ENCODE results near the gene EVC2.

The EVC2 gene

DNA sequence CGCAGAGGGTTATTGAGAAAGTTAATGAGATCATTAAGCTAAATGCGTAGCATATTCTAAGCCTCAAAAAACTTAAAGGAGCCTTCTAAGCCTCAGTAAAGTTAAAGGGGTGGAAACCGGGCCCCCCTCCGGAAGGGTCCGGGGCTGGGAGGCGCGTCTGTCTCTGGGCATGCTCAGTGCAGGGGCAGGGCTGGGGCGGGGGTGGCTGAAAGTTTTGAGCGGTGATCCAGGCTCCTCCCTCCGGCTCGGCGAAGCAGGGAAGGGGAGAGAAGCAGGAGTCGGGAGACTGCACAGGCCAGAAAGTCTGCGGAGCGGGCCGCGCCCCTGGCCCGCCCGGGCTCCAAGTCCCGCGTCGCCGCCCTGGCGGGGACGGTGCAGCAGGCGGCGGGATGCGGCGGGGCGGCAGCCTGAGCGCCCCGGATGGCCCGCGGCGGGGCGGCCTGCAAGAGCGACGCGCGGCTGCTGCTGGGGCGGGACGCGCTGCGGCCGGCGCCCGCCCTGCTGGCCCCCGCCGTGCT lies 2.7 kb upstream of the EVC2 start, which contains the start of gene EVC:
EVC (plus strand) TSS at position 241 of the 518 bp plus-strand sequence; CDS start at position 421, 180 bp downstream.
- TF ChIP-seq, protein P1, sequence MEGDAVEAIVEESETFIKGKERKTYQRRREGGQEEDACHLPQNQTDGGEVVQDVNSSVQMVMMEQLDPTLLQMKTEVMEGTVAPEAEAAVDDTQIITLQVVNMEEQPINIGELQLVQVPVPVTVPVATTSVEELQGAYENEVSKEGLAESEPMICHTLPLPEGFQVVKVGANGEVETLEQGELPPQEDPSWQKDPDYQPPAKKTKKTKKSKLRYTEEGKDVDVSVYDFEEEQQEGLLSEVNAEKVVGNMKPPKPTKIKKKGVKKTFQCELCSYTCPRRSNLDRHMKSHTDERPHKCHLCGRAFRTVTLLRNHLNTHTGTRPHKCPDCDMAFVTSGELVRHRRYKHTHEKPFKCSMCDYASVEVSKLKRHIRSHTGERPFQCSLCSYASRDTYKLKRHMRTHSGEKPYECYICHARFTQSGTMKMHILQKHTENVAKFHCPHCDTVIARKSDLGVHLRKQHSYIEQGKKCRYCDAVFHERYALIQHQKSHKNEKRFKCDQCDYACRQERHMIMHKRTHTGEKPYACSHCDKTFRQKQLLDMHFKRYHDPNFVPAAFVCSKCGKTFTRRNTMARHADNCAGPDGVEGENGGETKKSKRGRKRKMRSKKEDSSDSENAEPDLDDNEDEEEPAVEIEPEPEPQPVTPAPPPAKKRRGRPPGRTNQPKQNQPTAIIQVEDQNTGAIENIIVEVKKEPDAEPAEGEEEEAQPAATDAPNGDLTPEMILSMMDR (IDR thresholded peaks at IDR 0.05; ENCODE audit: low read depth, low read length), result no peak
- in situ Hi-C loops (cut with HindIII; ENCODE audit: low sequenced_read_pairs), result no loop called here
- peak; percentile 81 for DNase-seq (ENCODE audit: low read depth, low spot score)

DNA sequence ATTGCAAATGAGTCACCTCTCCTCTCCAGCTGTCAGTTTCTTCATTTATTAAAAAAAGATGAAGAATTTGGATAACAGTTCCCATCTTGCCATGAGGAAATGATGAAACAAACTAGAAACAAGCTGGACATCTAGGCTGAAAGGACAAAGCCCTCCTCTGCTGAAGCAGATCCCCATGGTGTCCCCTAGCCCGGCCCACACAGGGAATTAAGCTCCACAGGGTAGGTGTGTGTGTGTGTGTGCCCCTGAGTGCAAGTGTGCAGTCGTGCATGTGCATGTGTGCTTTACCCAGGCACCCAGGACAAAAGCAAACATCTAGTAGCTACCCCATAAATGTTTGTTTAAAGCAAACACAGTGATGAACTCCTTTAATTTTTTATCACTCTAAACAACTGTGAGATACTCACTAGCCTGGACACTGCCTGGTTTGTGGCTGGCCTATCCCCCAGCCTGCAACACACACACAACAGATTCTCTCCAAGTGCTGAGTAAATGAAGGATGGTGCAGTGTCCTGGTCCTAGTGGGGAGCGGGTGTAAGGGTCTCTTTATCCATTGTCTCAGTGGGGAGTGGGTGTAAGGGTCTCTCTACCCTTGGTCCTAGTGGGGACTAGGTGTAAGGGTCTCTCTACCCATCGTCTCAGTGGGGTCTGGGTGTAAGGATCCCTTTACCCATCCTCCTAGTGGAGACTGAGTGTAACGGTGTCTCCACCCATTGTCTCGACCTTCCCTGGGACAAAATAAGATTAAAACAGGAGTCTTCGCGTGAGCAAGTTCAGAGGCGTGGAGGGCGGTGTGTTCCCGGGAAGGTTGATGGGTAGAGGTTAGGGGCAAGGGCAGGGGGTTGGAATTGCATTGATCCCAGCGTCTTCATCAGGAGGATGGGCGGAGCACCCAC lies 2.0 kb upstream of the EVC2 start:
- in situ Hi-C loops (cut with HindIII; ENCODE audit: low sequenced_read_pairs), result no loop called here
- TF ChIP-seq, protein P1 (IDR thresholded peaks at IDR 0.05; ENCODE audit: low read depth, low read length), result peak; percentile 50
- peak overlapping the region; percentile 66 for H3K4me3 ChIP-seq (ENCODE audit: low read depth, low read length)
- DNase-seq (ENCODE audit: low read depth, low spot score), result peak; percentile 9

More for the DNA sequence above, 2.7 kb upstream of the EVC2 start, which contains the start of gene EVC:
- peak within 1 kb of the TSS; percentile 66 for H3K4me3 ChIP-seq (ENCODE audit: low read depth, low read length)

DNA sequence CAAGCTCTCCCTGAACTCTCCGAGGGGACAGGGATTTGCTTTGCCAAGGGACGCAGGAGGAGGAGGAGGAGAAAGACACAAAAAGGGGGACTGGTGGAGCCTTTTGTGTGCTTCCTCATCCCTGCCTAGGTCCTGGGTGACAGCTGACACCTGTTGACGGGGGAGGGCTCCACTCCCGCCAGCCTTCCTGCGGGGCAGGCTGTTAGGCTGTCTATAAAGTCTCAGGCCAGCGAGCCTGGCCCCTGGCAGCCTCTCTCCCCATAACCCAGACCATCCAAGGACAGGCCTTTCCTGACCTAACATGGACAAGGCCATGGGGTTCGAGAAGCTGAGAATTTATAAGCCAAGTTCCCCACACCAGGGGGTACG lies 832 bp upstream of the EVC2 start:
- DNase-seq (ENCODE audit: low read depth, low spot score), result no peak
- no peak overlapping the region for H3K4me3 ChIP-seq (ENCODE audit: low read depth, low read length)
- TF ChIP-seq, protein P1 (IDR thresholded peaks at IDR 0.05; ENCODE audit: low read depth, low read length), result no peak
- in situ Hi-C loops (cut with HindIII; ENCODE audit: low sequenced_read_pairs), result no loop called here

DNA sequence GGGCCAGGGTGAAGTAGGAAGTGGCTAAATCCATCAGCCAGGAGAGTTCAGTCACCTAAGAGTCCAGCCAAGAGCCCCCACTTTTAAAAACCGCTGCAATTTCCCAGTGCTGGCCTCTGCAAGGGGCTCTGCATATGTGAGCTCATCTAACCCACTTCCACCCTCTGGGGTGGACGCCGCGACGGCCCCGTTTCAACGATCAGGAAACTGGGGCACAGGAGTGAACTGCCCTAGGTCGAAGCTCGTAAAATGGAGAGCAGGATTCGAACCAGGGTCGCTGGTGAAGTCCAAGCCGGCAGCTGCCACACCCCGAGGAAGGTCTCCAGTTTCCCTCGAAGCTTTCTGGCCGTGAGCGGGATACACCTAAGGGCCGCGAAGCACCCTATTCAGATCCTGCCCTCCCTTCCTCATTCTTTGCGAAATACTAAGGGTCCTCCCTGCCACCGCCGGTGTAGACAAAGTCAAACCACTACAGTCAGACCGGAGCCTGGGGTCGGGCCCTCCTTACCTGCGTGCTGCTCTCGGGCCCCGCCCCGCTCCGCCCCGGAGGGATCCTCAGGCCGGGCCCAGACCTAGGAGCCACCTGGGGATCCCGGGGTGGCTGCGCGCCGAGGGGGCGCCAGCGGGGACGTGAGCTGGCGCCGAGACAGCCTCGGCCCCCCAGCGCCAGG lies 446 bp downstream of the EVC2 start:
- TF ChIP-seq, protein P1 (IDR thresholded peaks at IDR 0.05; ENCODE audit: low read depth, low read length), result no peak
- peak overlapping the region; percentile 68 for H3K4me3 ChIP-seq (ENCODE audit: low read depth, low read length)
- no peak for DNase-seq (ENCODE audit: low read depth, low spot score)
- in situ Hi-C loops (cut with HindIII; ENCODE audit: low sequenced_read_pairs), result no loop called here

DNA sequence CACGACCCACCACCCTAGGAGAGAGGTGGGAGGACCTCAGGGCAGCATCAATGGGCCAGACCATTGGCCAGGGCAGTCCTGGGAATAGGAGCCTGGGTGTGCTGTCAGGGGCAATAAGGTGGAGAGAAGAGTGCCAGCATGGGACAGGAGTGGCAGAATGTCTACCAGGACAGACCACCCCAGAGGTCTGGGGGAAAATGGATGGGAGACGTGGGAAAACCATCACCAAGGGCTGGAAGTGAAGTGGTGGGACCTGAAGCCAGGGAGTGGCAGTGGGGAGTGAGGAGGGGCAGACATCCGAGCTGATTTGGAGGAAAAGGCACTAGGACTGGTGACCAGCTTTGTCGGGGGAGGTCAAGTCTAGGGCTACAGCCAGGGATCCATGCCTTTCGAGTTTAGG lies 993 bp downstream of the EVC2 start:
- in situ Hi-C loops (cut with HindIII; ENCODE audit: low sequenced_read_pairs), result no loop called here
- no peak for DNase-seq (ENCODE audit: low read depth, low spot score)
- H3K4me3 ChIP-seq (ENCODE audit: low read depth, low read length), result peak overlapping the region; percentile 68
- TF ChIP-seq, protein P1 (IDR thresholded peaks at IDR 0.05; ENCODE audit: low read depth, low read length), result no peak

DNA sequence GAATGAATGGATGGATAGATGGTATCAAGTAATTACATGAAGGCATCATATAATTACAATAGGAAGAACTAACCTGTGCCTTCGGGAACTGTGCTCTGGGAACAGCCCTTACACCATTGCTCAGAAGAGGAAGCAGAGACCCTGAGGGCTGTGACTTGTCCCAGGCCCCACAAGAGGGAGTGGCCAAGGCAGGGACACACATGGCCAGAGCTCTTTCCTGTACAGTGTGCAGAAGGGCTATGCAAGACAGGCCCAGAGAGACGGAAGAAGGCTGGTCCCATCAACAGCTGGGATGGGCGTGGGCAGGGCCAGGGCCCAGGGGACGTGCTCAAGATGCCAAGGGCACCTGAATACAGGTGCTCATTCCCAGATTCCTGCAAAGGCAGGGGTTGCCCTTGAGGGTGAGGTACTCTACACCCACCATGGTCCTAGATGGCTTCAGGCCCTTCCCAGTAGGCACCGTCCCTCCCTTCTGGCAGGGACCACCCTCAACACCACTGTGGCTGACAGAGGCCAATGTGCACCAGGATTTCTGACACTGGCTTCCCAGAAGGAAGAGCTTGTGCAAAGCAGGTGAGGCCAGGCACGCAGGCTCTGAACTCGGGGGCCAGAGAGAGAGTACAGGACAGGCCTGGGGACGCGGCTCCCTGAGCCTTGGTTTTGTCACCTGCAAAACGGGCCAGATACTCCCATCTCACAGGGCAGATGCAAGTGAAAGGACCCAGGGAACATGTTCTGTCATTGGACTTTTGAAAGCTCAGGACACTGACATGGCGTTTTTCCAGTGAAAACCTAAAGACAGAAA lies 1.7 kb downstream of the EVC2 start:
- TF ChIP-seq, protein P1 (IDR thresholded peaks at IDR 0.05; ENCODE audit: low read depth, low read length), result no peak
- in situ Hi-C loops (cut with HindIII; ENCODE audit: low sequenced_read_pairs), result no loop called here
- H3K4me3 ChIP-seq (ENCODE audit: low read depth, low read length), result no peak overlapping the region
- DNase-seq (ENCODE audit: low read depth, low spot score), result no peak

All from astrocyte of the spinal cord (primary cell).